Fibroblast of villous mesenchyme (primary cell): ENCODE measurements around the gene IFNA6. TPM values are rescaled to one million over a fixed set of nuclear protein-coding genes. Genes with fewer than 3 reads are reported as not detected.
A peak's percentile ranks its signal among the peaks of the same experiment; 100 is the strongest.

Experiments
- DNase-seq: peaks from one replicate; pipeline ENCODE4 v3.0.0-alpha.2; 2010; ENCODE audit warnings: low read depth
- H3K4me3 ChIP-seq: 2 replicates; pipeline ENCODE4 v1.5.1; 2011; ENCODE audit warnings: low read depth, mild to moderate bottlenecking, low read length
- total RNA-seq: library from RNA; depleted of rRNA; stranded (reverse); fragments of >200 nt; gene quantifications from 2 replicates; pipeline ENCODE4 v1.2.3, GENCODE V29; 2012
- TF ChIP-seq, protein P1 (sequence below): IDR thresholded peaks from 2 replicates; pipeline ENCODE4 v1.5.1; 2012; ENCODE audit warnings: low read depth, mild to moderate bottlenecking, low read length; ENCODE audit not compliant: insufficient read depth

IFNA6 gene
- not detected in 2 replicates for total RNA-seq

GRCh38 chr9:21350787-21351186 is at the start of gene IFNA6:
TSS of gene IFNA6 (minus strand) at chr9:21350887. CDS start at chr9:21350887, 0 bp downstream.
- DNase-seq, result no peak
- no peak within 1 kb of the TSS for H3K4me3 ChIP-seq
- TF ChIP-seq, protein P1, sequence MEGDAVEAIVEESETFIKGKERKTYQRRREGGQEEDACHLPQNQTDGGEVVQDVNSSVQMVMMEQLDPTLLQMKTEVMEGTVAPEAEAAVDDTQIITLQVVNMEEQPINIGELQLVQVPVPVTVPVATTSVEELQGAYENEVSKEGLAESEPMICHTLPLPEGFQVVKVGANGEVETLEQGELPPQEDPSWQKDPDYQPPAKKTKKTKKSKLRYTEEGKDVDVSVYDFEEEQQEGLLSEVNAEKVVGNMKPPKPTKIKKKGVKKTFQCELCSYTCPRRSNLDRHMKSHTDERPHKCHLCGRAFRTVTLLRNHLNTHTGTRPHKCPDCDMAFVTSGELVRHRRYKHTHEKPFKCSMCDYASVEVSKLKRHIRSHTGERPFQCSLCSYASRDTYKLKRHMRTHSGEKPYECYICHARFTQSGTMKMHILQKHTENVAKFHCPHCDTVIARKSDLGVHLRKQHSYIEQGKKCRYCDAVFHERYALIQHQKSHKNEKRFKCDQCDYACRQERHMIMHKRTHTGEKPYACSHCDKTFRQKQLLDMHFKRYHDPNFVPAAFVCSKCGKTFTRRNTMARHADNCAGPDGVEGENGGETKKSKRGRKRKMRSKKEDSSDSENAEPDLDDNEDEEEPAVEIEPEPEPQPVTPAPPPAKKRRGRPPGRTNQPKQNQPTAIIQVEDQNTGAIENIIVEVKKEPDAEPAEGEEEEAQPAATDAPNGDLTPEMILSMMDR, result no peak

- no peak overlapping the region for H3K4me3 ChIP-seq
- TF ChIP-seq, protein P1, result no peak
- no peak for DNase-seq
Measured at GRCh38 chr9:21399956-21400355, 49.3 kb upstream of the IFNA6 start.

- TF ChIP-seq, protein P1, result no peak
- H3K4me3 ChIP-seq, result no peak overlapping the region
- no peak for DNase-seq
Measured at GRCh38 chr9:21398955-21399489, 48.3 kb upstream of the IFNA6 start.

DNA sequence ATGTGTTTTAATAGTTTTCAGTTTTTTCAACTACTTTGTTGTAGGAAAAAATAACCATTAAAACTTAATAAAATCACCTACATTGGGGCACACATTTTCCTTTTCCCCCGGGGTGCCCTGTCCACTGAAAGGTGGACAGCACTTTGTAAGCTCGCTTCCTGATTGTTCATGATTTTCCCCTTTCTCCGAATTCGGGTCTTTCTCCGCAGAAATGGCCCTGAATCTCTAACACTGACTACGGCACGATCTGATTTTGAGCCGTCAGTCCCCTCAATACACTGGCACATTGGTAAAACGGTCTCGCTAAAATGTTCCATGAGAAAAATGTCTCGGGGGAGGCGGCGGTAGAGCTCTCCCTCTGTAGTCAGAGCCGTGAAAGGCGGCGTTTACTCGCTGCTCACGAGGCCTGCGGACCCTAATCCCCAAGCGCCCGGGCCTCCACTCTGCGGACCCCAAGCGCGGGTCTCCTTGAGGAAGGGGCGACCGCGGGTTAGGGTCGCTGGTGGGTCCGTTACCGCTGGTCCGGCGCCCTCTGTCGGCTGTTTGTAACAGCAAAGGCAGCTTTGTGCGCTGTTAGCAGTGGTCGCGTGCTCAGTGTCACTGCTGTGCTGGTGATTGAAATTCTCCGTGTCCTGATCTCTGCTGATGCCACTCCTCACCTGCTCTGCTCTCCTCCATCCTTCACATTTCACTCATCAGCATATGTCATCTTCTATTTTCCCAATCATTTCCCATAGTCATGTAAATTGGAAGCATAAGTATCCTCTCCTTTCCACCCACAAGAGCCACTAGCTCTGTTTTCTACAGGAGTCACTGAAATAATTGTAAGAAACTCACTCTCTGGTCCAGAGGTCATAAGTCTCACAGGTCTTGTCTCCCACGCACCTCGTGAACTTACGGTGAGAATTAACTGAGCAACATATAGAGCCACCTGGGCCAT is 45.4 kb upstream of the IFNA6 start:
- TF ChIP-seq, protein P1, result peak; percentile 80
- DNase-seq, result peak; percentile 23

GRCh38 chr9:21392270-21392669 is 41.6 kb upstream of the IFNA6 start:
- peak; percentile 20 for DNase-seq
- TF ChIP-seq, protein P1, result peak; percentile 44
- H3K4me3 ChIP-seq, result no peak overlapping the region

More for the DNA sequence above, 45.4 kb upstream of the IFNA6 start:
- H3K4me3 ChIP-seq, result peak overlapping the region; percentile 61

DNA sequence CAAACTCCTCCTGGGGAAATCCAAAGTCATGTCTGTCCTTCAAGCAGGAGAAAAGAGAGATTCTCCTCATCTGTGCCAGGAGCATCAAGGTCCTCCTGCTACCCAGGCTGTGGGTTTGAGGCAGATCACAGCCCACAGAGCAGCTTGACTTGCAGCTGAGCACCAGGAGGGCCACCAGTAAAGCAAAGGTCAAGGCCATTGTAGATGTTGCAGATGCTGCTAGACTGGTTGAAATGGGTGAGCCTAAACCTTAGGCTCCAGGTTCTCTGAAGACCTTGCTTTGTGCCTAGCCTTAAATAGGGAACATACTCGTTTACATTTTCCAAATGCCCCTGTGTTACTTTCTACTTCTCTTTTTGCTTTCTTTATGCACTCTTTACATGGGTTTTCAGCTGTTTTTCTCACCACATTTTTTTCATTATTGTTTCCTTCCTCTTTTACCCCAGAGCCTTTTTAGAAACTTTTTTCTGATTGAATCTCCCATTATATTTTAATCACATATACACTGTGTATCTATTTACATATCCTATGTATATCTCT is 34.5 kb upstream of the IFNA6 start, which contains the start of gene IFNA2:
IFNA2 (minus strand) TSS at position 268 of the 540 bp plus-strand sequence; CDS start at position 199, 69 bp downstream.
- no peak for DNase-seq
- TF ChIP-seq, protein P1, result no peak
- H3K4me3 ChIP-seq, result no peak within 1 kb of the TSS
